Medulla oblongata (tissue), 1 donor: ENCODE measurements around the gene TCHH.

ENCODE experiments used
- DNase-seq: peaks from one replicate; pipeline ENCODE4 v3.0.0-alpha.2; 2015; ENCODE audit errors: extremely low spot score

TCHH gene

DNA sequence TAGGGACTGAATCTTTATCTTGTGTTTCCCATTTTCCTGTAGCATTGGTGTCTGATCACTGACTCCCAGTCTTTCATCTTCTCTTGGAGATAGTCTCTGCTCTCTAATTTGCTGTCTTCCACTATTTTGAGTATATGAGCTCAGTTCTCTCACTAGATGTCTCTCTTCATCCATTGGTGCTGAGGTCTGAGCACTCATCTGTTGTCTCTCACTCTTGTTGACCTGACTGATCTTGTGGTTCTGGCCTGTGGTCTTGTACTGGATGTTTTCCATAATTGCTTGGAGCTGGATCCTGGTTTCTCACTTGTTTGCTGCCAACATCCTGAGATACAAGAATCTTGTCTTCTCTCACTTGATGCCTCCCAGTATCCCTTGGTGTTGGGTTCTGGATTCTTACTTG is 53.3 kb downstream of the TCHH start:
- no peak for DNase-seq
